Measurements from ENCODE around the gene ERC2.

DNA sequence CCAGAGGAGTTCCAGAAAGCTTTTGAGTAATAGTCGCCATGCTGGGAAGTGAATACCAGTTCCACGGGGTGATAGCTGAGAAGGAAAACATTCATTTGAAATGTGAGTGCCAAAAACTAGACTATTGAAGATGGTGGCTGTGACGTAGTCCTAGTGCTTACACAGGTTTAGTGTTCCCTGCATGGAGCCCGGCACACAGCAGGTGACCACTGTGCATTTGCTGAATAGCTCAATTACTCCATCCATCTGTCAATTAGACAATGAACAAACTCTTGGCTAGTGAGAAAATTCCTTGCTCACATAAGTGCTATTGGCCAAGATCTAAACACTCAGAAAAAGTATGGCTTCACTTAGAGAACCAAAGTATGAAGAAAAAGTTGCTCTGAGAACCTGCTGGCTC lies 533.0 kb downstream of the ERC2 start:
- TF ChIP-seq CTCF (IDR thresholded peaks at IDR 0.05), result no peak
- TF ChIP-seq POLR2A (IDR thresholded peaks at IDR 0.05), result no peak
- no peak for TF ChIP-seq POLR2AphosphoS5 (IDR thresholded peaks at IDR 0.05)
- TF ChIP-seq EP300 (IDR thresholded peaks at IDR 0.05), result no peak
